ENCODE measurements around the gene C12orf75. TPM values are rescaled to one million over a fixed set of nuclear protein-coding genes. Genes with fewer than 3 reads are reported as not detected.

The C12orf75 gene
- total and polyA plus RNA-seq, 2 of the 13 experiments (the other 11 are each of a cell fraction or from before 2014, with no cell fraction given), result 16.1 to 19.8 TPM

DNA sequence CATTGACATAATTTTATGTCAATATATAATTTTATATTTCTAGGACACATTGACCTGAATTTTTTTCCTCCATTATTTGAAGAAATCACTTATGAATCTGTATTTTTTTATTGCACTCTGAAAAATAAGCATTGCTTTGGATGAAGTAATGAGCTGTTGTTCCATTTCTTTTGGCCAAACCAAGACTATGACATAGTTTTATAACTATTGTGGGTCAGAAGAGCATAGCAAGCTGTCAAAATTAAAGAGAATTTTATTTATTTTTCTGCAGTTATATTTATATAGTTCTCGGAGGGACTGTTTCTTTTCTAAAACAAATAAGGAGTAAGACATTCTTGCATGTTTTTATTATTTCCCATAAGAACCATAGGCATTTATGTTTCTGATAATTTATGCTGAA lies 8.5 kb downstream of the C12orf75 start:
- Histone ChIP-seq H3K9ac (ENCODE audit: insufficient read depth, low read depth, low read length) (no peak overlapping the region), H3K36me3 (replicated peaks in 1 of 2; ENCODE audit: control insufficient read depth in 1 of 2, insufficient read depth in 2 of 2, low read length in 2 of 2) (no peaks in the 10 kb centered on the region), H3K79me2 (ENCODE audit: insufficient read depth, low read length) (no peaks in the 10 kb centered on the region), H3K9me3 (ENCODE audit: low read length) (peaks cover 8% of the 10 kb centered on the region), H3K27ac (ENCODE audit: extremely low read length, insufficient read depth, low read length) (no peak overlapping the region), H3K4me3 (replicated peaks in 1 of 3; ENCODE audit: insufficient read depth in 1 of 3, low read depth in 2 of 3, low read length in 3 of 3) (no peak overlapping the region), H4K20me1 (ENCODE audit: insufficient read depth, low read length) (no peaks in the 10 kb centered on the region), H3K4me2 (ENCODE audit: low read depth, low read length) (no peak overlapping the region), H3K4me1 (ENCODE audit: insufficient read depth, low read length) (peaks cover 12% of the 10 kb centered on the region), H2AFZ (ENCODE audit: low read length) (no peak overlapping the region), H3K27me3 (ENCODE audit: control insufficient read depth in 1 of 2, insufficient read depth in 2 of 2, low read length in 2 of 2) (no peaks in the 10 kb centered on the region)
- TF ChIP-seq TBX2 (CRISPR knock-in tag; IDR thresholded peaks at IDR 0.05; ENCODE audit: borderline replicate concordance) (no peak), NFAT5 (CRISPR knock-in tag; IDR thresholded peaks at IDR 0.05) (no peak), RBAK (CRISPR knock-in tag; IDR thresholded peaks at IDR 0.05) (no peak)
- TF ChIP-seq, protein P1, sequence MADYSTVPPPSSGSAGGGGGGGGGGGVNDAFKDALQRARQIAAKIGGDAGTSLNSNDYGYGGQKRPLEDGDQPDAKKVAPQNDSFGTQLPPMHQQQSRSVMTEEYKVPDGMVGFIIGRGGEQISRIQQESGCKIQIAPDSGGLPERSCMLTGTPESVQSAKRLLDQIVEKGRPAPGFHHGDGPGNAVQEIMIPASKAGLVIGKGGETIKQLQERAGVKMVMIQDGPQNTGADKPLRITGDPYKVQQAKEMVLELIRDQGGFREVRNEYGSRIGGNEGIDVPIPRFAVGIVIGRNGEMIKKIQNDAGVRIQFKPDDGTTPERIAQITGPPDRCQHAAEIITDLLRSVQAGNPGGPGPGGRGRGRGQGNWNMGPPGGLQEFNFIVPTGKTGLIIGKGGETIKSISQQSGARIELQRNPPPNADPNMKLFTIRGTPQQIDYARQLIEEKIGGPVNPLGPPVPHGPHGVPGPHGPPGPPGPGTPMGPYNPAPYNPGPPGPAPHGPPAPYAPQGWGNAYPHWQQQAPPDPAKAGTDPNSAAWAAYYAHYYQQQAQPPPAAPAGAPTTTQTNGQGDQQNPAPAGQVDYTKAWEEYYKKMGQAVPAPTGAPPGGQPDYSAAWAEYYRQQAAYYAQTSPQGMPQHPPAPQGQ (CRISPR knock-in tag; IDR thresholded peaks at IDR 0.05; ENCODE audit: borderline replicate concordance), result no peak
- ATAC-seq (no peak), DNase-seq (ENCODE audit: low spot score) (no peak), FAIRE-seq (no peak)
- in situ Hi-C loops (cut with HindIII; ENCODE audit: extremely low pct_ligation_motif_present, low pct_unique_long_range_greater_than_20kb), result no loop called here
- 90% methylated on average over 1 of the region's 1 CpG for WGBS (ENCODE audit: low lambda C conversion rate)
- intact Hi-C loops (cut with micrococcal nuclease; ENCODE audit: unreplicated experiment), result no loop called here
- BruUV-seq (replicated peaks), result no TSS peak
- POLR2A ChIA-PET, result no interaction called here
- CTCF ChIA-PET (ENCODE audit: low intra/inter-chr PET ratio, low total read pairs), result no interaction called here

Measured in HepG2 (cell line).